KG1 (cell line): ENCODE data around the gene SCO2.
A peak's percentile ranks its signal among the peaks of the same experiment; 100 is the strongest.
"Not testable (repeated sequence)": the region's sequence is repeated elsewhere in the genome, so short reads cannot be mapped to it uniquely, and the experiment has no call there.

Experiments used
- DNase-seq: peaks from one replicate; lab custom pipeline; 2025; lab: John Stamatoyannopoulos, UW

The SCO2 gene

GRCh38 chr22:50531546-50531961 is 6.2 kb upstream of the SCO2 start:
- DNase-seq = no peak

GRCh38 chr22:50530877-50531545 is 5.6 kb upstream of the SCO2 start:
- DNase-seq = no peak

DNA sequence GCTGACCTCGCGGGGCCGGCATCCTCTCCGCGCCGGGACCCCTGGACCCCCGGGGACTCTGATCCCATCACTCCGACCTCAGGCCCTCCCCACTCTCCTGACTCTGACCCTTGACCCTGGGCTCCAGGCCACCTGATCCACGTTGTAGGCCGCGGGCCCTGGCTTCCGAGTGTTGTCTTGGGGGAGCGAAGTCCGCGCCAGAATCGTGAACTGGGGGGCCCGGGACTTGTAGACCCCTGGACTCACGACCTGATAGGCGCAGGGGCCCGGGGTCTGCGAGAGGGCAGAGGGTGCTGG is 5.1 kb upstream of the SCO2 start:
- DNase-seq = no peak

DNA sequence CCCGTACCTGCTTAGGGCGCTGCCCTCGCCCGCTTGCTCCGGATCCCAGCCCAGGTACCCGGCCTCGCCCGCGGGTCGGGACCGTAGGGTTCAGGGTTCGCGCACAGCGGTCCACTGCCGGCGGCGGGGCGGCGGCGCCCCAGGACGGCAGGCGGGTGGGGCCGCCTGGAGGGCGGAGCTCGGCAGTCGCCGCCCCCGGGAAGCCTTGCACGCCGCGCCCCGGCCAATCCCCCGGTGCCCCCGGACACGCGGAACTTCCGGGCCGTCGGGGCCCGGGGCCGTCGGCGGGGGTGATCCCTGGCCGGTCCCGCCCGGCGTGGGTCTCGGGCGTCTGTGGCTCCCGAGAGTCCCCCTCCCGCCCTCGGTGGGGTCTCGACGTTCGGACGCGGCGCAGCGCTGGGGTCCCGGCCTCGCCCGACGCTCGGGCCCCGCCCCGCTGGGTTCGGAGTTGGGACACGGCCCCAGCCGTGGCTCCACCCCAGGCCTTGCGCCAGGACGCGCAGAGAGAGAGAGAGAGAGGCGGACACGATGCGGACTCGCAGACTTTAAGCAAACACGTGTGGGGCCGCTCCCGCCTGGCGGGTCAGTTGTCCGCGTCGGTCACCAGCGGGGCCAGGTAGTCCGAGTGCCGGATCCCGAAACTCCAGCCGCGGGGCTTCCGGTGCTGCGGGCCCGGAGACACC is 4.6 kb upstream of the SCO2 start, which contains the start of gene TYMP:
Gene TYMP (minus strand): TSS at position 116 of the 683 bp plus-strand sequence. CDS start 303 bp downstream, outside the sequence.
- no peak for DNase-seq

DNA sequence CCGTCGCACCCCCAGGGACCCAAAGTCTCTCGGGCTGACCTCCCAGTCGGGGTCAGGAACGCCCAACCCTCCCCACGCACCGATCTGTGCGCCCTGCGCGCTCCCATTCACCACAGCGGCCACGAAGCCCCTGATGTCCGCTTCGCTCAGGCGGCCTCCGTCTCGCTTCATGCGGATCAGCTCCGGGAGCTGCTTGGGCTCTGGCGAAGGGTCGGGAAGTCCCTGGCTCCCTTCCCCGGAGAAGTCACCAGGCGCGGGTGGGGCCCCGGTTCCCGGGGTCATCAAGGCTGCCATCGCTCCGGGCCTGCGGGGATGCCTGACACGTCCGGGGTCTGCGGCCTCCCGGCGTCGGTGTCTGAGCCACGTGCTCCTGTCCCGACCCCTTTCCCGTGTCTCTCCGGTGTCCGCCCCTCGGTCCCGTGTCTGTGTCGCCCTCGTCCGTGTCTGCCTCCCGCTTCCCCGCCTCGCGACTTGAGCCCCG is 4.1 kb upstream of the SCO2 start:
- DNase-seq = no peak

DNA sequence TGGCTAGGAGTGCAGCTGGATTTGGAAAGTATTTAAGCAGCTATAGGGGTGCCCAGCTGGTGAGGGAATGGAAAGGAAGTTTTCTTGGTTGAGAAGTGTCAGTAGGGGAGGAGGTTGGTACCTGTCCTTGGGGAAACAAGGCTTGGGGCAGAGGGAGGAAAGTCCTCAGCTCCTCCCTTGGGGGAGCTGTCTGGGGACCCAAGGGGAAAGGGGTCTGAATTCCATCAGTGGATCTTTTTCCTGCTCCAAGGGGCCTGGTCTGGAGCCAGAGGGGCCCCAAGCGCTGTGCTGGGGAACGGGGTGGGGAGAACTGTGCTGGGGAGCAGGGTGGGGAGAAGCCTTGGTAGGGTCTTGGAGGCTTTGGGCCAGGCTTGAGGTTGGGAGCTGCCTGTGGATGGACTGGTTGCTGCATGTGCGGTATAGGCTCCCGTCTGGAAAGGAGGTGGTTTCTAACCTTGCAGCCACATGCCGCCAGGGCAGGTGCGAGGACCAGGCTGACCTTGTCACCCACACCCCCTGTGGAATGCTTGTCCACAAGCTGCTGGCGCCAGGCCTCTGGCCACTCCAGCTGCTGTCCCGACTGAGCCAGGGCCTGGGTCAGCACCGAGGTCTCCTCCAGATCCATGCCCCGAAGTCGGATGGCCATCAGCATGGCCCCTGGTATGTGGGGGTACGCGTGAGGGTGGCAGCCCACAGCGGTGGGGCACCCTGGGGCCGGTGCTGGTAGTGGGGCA is 3.5 kb upstream of the SCO2 start:
- DNase-seq = no peak

- no peak for DNase-seq
Measured at GRCh38 chr22:50527921-50528681, 2.7 kb upstream of the SCO2 start.

- no peak for DNase-seq
Measured at GRCh38 chr22:50526834-50527801, 1.7 kb upstream of the SCO2 start.

DNA sequence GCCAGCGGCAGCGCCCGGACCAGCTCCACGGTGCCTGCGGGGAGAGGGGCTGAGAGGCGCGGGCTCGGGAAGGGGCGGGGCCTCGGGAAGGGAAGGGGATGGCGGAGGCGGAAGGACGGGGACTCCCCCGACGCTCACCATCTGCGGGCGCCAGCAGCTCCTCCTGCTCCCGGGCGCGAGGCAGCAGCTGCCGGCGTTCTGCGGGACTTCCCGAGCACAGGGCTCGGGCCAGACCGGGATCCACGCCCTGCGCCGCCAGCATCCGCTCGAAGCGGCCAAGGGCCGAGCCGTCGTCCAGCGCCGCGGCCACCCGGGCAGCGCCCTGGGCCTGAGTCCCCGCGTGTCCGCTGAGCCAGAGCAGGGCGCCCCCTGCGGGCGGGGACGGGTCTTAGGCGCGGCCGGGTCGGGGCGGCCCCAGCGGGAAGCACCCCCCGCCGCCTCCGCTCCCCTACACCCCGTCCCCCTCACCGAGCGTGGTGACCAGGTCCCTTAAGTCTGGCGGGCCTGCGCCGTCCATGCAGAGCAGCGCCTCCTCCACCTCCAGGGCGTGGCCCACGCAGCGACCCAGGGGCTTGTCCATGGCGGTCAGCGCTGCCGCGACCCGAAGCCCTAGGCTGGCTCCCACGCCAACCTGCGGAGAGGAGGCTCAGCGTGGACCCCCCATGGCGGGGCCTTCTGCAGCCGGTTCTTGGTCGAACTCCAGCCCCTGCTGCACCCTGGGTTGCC is 873 bp upstream of the SCO2 start:
- DNase-seq = peak; percentile 64

- no peak for DNase-seq
Measured at GRCh38 chr22:50525858-50526107, 385 bp upstream of the SCO2 start.

GRCh38 chr22:50524676-50525103 is 708 bp downstream of the SCO2 start:
- no peak for DNase-seq

DNA sequence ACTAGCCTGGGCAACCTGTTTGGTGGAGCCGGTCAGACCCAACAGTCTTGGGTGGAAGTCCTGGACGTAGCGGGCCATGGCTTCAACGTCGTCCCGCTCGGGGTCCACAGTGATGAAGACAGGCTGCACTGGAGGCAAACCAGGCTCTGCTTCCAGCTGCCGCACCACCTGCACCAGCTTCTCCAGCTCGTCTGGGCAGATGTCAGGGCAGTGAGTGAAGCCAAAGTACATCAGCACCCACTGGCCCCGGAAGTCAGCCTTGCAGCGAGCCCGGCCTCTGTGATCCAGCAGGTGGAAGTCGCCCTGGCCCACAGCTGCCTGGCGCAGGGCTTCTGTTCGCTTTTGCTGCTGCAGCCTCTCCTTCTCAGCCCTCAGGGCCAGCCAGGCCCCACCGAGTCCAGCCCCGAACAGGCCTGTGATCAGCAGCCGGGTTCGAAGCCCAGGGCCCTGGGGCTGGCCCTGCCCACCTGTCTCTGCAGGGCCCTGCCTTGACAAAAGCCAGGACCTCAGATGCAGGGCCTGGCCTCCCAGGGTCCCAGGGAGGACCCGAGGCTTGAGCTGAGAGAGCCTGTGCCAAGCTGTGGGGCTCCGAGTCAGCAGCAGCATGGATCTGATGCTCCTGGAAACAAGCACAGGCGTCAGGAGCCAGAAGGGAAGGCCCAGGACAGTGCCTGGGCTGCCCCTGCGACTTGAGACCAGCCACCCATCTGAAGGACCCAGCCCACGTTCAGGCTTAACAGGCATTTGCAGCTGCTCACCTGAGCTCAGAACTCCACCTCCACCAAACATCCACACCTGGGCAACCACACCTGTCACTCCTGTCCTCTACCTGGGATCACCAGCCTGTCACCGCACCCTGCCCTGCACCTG is 1.4 kb downstream of the SCO2 start:
- DNase-seq = no peak

DNA sequence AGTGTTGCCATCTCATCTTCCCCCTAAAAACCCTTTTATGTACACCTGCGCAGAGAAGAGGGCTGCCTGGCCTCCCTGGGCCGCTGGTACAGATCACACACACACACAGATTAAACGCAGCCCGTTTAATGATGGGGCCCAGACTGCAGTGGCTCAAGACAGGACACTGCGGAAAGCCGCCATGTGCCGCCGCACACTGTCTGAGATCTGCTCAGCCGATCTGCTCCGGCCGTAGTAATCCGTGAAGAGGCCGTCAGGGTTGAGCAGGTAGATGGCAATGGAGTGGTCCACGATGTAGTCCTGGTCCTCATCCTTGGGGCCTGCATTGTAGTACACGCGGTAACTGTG is 2.0 kb downstream of the SCO2 start:
- DNase-seq = no peak

GRCh38 chr22:50522806-50523438 is 2.5 kb downstream of the SCO2 start:
- DNase-seq = no peak

GRCh38 chr22:50522208-50522805 is 3.1 kb downstream of the SCO2 start:
- no peak for DNase-seq

DNA sequence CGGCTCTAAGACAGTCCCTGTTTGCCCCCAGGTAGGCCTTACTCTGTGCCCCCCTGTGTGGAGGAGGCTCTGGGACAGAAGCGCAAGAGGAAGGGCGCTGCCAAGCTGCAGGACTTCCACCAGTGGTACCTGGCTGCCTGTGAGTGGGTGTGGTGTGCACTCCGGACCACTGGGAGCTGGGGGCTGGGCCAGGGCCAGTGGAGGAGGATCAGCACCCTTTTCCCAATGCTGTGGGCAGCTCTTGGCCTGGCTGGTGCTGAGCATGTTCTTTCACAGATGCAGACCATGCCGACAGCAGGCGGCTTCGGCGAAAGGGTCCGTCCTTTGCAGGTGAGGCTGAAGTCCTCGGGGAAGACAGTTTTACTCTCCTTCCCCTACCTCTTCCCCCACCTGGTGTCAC is 3.7 kb downstream of the SCO2 start:
- DNase-seq = no peak

GRCh38 chr22:50520826-50521453 is 4.5 kb downstream of the SCO2 start:
- DNase-seq = no peak

GRCh38 chr22:50520184-50520583 is 5.2 kb downstream of the SCO2 start:
- not testable (repeated sequence) for DNase-seq
